ENCODE measurements around the gene GPRASP2.
"Not testable (repeated sequence)": the region's sequence is repeated elsewhere in the genome, so short reads cannot be mapped to it uniquely, and the experiment has no call there.

GPRASP2 gene

DNA sequence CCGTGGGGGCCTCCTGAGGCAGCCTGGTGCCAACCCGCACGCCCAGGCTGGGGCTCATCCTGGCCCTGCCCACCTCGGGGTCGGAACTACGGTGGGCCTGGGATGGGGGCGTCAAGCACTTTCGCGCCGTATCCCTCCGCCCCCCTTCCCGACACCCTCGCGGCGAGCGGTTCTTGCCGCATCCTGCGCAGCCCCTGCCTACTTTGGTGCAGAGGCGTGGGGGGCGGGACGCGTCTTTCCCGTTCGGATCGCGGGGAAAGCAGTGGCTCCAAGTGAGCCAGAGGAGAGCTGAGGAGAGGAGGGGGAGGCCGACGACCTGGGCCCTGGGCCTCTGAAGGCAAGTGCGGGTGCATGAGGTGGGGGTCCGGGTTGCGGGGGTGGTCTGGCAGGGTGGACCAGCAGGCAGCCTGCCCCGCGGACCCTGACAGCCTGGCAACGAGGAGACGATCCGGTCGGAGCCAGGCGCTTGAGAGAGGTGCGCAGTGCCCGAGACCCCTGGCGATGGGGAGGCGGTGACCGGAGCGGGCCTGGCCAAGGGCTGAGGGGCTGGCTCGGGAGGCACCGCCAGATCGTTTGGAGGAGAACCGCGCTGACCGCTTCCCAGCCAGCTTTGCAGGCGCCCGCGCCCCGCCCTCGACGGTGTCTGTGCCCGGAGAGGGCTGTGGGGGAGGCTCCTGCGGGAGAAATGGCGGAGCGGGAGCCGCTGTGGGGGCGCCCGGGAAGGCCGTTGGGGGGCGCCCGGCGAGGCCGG is at the start of gene GPRASP2:
Gene GPRASP2 (plus strand): TSS at position 233 of the 751 bp plus-strand sequence. CDS start 2,422 bp downstream, outside the sequence.
- no peak for DNase-seq (ENCODE audit: low read depth)

DNA sequence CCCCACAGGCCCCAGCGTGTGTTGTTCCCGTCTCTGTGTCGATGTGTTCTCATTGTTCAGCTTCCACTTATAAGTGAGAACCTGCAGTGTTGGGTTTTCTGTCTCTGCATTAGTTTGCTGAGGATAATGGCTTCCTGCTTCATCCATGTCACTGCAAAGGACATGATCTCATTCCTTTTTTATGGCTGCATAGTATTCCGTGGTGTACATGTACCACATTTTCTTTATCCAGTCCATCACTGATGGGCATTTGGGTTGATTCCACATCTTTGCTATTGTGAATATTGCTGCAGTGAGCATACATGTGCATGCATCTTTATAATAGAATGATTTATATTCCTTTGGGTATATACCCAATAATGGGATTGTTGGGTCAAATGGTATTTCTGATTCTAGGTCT is 48.4 kb upstream of the GPRASP2 start:
- not testable (repeated sequence) for DNase-seq (ENCODE audit: low read depth)

DNA sequence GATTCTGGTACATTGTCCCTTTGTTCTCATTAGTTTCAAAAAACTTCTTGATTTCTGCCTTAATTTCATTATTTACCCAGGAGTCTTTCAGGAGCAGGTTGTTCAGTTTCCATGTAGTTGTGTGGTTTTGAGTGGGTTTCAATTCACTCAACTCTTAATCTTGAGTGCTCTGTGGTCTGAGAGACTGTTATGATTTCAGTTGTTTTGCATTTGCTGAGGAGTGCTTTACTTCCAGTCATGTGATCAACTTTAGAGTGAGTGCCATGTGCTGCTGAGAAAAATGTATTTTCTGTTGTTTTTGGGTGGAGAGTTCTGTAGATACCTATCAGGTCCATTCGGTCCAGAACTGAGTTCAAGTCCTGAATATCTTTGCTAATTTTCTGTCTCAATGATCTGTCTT is 45.2 kb upstream of the GPRASP2 start:
- not testable (repeated sequence) for DNase-seq (ENCODE audit: low read depth)

DNA sequence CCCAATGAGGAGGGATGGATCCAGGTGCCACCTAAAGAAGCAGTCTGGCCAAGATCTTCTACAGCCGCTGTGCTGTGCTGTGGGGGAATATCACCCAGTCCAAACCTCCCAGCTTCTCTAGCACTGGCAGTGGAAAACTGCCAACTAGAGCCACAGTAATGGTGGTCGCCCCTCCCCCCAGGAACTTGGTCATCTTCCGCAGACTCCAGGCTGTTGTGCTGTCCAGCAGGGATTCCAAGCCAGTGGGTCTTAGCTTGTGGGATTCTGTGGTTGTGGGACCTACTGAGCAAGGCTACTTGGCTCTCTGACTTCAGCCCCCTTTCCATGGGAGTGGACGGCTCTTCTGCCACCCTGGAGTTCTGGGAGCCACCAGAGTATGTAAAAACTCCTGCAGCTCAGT is 42.7 kb upstream of the GPRASP2 start:
- no peak for DNase-seq (ENCODE audit: low read depth)

DNA sequence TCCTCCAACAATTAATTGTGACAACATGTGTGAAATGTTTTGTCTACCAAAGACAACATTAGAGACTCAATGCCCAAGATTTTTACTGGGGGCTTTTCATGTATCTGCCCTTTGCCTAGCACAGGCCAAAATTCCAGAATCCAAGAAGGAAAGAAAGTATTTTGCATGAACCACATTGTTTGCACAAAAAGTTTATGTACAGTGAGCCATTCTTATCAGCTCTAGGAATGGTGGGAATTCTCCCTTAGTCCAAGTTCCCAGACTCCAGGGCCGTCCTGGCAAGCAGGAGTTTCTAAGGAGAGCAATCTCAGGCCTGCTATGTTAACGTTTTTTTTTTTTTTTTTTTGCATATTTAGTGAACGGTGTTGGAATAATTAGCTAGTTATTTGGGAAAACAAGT is 39.4 kb upstream of the GPRASP2 start:
- DNase-seq (ENCODE audit: low read depth), result no peak

DNA sequence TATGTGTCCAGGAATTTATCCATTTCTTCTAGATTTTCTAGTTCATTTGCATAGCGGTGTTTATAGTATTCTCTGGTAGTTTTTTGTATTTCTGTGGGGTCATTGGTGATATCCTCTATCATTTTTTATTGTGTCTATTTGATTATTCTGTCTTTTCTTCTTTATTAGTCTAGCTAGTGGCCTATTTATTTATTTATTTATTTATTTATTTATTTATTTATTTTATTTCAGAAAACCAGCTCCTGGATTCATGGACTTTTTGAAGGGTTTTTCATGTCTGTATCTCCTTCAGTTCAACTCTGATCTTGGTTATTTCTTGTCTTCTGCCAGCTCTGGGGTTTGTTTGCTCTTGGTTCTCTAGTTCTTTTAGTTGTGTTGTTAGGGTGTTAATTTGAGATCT is 34.8 kb upstream of the GPRASP2 start:
- not testable (repeated sequence) for DNase-seq (ENCODE audit: low read depth)

DNA sequence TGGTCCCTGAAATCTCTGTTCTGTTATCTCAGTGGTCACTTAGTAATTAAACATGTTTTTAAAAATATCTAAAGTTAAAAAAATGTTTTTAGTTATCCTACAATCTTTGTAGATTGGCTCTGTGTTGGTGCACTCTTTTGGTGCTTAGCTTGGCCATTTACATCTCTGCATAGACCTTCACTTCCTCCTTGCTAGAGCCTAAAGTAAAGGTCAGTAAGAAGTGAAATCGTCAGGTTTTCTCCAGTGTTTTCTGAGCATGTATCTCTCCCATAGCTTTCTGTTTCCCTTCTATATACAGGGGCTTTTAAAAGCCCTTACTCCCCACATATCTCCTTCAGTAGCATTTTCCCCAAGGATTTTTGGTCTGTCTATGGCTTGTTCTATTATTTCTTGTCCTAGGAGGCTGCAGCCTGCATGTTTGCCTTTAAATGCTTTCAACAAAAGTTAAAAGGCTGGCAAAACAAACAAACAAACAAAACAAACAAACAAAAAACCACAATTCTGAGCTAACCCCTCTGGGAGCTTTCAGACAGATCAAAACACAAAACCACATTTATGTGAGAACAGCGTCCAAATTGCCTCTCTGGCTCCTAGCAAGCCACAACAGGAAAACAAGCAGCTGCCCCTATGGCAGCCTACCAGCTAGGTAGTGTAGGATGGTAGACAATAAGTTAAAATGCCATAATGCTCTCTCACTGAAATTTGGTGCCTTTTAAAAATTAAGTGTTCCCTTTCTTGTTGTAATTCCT is 27.3 kb upstream of the GPRASP2 start:
- DNase-seq (ENCODE audit: low read depth), result no peak

DNA sequence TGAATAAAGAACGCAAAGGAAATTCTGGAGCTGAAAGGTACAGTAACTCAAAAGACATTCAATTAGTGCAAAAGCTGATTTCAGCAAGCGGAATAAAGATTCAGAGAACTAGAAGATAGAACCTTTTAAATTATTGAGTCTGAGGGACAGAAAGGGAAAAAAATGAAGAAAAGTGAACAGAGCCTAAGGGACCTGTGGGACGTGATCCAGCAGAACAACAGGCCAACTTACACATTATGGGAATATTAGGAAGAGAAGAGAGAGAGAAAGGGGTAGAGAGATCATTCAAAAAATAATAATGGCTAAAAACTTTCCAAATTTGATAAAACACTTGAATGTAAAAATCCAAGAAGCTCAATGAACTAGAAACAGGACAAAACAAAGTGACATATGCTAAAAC is 17.5 kb upstream of the GPRASP2 start:
- no peak for DNase-seq (ENCODE audit: low read depth)

DNA sequence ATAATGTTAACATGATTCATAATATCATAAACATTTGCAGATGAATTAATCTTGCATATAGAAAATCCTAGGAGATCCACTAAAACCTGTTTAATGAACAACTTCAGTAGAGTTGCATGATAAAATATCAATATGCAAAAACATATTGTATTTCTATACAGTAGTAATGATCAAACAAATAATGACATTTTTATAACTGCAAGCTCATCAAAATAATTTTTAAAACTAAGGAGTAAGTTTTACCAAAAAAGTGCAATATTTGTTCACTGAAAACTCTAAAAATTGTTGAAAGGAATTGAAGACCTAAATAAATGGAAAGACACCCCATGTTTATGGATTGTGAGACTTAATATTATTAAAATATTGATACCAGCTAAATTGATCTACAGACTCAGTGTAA is 15.9 kb upstream of the GPRASP2 start:
- no peak for DNase-seq (ENCODE audit: low read depth)

DNA sequence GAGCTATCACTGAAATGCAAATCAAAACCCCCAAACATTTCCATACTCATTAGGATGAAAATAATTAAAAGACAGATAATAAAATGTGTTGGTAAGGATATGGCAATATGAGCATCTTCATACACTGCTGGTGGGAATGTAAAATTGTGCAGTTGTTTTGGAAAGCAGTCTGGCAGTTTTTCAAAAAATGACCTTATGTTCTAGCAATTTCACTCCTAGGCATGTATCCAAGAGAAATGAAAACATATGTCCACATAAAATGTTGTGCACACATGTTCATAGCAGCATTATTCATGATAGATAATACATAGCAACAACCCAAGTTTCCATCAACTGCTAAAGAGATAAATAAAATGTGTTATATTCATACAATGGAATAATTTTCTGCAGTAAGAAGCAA is 14.8 kb upstream of the GPRASP2 start:
- DNase-seq (ENCODE audit: low read depth), result no peak

DNA sequence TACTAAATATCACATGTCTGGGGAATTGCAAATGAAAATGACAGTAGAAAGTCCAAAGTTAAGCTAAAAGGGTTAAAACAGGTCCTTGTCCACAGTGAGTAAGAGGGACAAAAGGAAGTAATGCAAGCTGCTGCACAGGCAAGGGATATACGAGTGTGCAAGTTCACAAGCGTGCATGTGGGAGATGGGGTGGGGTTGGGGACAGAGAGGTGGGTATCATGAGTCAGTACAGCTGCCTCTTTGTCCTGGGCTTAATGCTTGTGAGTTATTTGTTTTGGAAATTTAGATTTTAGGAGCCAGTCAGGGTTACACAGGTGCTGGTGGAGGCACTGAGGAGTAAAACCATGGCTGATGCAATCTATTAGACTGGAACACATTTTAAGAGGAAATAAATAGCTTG is 3.3 kb upstream of the GPRASP2 start:
- no peak for DNase-seq (ENCODE audit: low read depth)

DNA sequence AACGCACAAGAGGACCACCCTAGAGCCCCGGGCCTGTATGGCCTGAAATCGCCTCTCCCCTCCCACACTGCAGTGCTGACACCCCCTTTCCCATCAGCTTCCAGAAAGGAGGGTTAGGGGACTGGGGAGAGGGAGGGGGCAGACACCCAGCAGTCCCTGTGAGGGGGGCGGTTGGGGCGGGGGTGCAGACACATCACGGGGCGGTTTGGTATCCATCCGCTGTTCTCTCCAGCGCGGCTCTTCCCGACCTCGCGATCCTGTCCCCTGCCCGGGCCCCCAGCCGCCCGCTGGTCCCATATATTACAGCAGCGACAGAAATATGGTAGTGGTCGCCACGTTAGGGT is 404 bp upstream of the GPRASP2 start:
- DNase-seq (ENCODE audit: low read depth), result no peak

DNA sequence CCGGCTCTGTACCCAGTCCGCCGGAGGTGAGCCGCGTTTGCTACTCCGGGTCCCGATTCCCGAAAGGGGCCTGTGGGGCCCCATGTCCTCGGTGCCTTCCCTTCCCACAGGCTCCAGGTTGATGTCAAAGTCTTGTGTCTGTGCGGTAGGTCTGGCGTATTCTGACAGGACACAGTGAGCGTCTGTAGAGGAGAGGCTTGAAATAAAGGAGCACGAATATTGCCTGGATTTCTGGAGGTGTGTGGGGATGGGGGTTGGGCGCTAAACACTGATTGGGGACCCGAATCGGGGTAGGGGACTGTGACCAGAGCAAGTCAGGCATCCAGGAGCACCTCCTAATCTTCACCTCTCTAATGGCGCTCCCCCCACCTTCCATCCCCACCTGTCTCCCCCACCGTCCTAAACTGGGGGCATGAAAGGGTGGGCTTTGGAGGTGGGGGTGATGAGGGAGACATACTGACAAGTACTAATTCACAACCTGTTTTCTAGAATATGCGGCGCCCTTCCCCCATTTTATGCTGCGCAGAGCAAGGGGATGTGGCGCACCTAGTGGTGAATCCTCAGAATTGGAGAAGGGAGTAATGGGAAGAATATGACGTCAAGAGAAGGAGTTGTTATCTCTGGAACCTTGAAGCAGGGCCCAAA is 855 bp downstream of the GPRASP2 start:
- no peak for DNase-seq (ENCODE audit: low read depth)

DNA sequence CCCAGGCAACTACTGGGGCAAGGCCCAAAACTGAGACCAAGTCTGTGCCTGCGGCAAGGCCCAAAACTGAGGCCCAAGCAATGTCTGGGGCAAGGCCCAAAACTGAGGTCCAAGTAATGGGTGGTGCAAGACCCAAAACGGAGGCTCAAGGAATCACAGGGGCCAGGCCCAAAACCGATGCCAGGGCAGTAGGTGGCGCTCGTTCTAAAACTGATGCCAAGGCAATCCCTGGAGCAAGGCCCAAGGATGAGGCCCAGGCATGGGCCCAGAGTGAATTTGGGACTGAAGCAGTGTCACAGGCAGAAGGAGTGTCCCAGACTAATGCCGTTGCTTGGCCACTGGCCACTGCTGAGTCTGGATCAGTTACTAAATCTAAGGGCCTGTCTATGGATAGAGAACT is 2.7 kb downstream of the GPRASP2 start:
- no peak for DNase-seq (ENCODE audit: low read depth)

DNA sequence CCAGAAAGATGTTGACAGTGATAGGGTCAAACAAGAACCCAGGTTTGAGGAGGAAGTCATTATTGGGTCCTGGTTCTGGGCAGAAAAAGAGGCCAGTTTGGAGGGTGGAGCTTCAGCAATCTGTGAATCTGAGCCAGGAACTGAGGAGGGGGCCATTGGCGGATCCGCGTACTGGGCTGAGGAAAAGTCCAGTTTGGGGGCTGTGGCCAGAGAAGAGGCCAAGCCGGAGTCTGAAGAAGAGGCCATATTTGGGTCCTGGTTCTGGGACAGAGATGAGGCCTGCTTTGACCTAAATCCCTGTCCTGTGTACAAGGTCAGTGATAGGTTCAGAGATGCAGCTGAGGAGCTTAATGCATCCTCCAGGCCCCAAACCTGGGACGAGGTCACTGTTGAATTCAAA is 3.7 kb downstream of the GPRASP2 start:
- no peak for DNase-seq (ENCODE audit: low read depth)

DNA sequence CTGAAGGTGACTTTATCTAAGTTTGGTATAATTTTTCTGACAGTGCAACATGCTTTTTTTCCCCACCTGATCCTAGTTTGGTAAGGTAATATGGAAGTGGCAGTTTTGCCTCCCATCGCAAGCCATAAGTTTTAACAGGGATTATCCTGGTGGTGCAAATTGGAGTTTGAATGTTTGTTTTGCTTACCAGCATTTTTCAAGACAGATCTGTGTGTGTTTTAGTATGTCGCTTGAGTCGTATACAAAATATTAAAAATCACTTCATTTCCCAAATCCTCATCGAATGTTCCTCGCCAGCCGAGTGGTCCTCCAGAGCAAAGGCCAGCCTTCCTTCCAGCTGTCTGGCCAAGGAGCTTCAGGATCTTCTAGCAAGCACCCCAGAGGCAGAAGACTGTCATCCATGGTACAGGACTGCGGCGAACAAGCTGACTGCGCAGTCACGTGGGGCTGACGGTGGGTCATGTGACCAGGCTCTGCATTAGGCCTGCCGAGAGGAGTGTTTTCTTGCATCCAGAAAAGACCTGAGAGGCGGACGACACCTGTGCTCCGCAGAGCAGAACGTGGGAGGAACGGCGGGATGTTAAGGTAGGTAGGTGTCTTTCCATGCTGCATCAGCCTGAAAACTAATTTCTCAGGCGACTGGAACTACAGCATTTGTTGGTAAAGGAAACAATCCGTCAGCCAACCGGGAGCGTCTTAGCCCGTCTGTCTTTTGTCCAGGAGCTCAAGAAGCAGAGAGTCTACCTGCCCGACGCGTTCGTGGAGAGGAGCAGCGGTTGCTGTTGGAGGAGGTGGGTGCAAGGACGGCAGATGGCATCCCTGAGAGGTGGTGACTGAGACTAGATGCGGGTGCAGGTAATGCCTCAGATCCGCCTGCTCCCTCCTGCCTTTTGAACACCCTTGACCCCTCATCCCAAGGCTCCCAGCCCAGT is 8.3 kb downstream of the GPRASP2 start, which contains the start of gene GPRASP3:
Gene GPRASP3 (plus strand): TSS at position 507 of the 932 bp plus-strand sequence. CDS start 28,253 bp downstream, outside the sequence.
- peak; percentile 40 for DNase-seq (ENCODE audit: low read depth)

DNA sequence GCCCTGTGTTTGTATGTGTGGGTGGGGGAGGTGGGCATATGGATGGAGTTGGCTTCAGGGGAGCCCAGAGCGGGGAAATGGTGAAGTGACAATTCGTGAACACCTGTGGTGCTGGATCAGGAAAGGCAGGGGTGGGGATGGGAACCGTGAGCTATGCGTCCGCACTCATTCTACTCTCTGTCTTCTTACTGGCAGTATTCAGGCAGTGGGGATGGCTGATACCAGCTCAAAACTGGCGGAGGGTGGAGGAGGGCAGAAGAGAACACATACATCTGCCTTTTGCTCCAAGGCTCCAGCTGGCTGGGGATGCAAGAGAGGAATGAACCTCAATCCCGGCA is 8.9 kb downstream of the GPRASP2 start:
- DNase-seq (ENCODE audit: low read depth), result not testable (repeated sequence)

DNA sequence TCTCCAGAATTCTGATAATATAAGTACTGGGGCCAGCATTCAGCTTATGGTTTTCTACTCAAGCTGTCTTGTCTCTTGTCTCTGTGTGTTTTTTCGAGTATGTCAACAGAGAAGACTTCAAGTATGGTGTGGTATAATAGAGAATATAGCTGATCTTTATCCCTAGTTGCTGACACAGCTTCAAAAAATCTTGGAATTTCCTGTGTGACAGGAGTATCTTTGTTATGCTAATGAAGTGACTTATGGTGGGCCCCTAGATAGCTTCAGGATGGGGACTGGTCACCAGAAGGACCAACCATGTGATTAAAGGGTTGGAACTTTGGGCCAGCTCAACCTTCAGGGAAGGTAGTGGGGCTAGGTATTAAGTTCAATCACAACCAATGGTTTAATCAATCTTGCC is 11.2 kb downstream of the GPRASP2 start:
- no peak for DNase-seq (ENCODE audit: low read depth)

DNA sequence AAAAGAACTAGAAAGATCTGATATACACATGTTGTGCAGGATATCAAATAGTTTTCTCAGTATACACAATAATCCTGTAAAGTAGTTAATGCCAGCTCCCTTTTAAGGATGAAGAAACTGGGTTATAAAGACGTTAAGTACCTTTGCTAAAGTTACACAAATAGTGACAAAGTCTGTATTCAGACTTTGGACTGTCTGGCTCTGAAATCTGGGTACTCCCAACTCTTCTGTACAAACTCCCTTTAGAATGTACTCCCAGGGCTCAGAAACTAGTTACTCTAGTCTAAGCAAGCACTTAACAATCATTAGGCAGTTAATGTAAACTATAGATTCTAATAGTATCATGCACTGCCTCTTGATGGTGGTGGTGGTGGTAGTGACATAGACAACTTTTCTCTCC is 15.5 kb downstream of the GPRASP2 start:
- DNase-seq (ENCODE audit: low read depth), result no peak

DNA sequence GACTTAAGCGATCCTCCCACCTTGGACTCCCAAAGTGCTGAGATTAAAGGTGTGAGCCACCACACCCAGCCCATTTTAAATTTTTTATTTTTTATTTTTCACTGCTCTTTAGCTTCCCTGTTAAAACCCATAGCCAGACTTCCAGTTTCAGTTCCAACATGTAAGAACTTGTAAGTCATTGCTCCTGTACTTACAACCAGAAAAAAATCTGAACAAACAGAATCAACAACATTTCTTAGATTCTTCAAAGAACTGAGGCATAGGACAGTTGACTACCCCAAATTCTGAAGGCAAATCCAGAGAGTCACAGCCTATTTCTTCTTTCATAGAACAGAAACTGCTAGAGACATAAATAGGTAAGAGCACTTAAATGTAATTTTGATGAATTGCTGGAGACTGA is 16.4 kb downstream of the GPRASP2 start:
- no peak for DNase-seq (ENCODE audit: low read depth)

DNA sequence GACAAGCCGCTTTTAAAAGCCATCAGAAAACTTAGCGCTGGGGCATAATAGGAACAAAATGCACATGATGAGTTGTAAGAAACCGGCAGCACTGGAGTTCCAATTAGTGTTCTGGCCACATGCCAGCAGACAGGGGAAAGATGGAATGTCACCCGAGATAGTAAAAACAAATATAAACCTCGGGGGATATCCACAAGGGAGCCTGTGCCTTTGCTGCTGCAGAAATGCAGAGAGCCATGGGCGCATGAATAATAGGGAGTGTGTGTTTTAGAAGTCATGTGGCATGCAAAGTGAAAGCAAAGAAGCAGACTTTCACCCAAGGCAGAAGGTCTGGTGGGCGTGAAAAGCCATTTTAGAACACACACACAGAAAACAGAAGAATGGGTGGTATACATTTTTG is 27.4 kb downstream of the GPRASP2 start:
- DNase-seq (ENCODE audit: low read depth), result no peak

DNA sequence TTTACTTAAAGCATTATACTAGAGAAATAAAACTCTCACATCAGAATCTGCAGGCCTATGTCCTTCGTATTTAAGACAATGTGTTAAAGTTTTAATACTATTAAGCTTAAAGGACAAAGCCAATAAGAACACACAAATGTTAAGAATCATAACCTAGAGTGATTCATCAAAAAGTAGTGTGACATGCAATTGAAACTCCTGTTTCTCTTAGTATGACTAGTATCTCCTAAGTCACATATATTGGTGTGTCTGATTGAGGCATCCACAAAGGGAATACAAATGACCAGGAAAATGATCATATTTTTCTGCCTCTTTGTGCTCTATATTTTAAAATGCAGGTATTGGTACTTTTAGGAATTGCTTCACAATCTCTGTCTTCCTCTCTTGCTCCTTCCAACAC is 32.1 kb downstream of the GPRASP2 start:
- DNase-seq (ENCODE audit: low read depth), result no peak
